Skin epidermis (tissue), 12 donors: ENCODE measurements around the gene NAT10.
"Not testable (repeated sequence)": the region's sequence is repeated elsewhere in the genome, so short reads cannot be mapped to it uniquely, and the experiment has no call there.

Source experiments
- H3K27ac ChIP-seq, 21 experiments: fragments of 200-600 bp; sonication (generic) in 11 of 21; one replicate each; pipeline ENCODE4 v1.5.0; 2020; ENCODE audit warnings: mild to moderate bottlenecking in 3 of 21, inconsistent platforms in 2 of 21, moderate library complexity in 2 of 21
- H3K4me3 ChIP-seq, 7 experiments: fragments of 200-600 bp; sonication (generic) in 2 of 7; one replicate each; pipeline ENCODE4 v1.5.0; 2020; ENCODE audit warnings: inconsistent platforms in 2 of 7, mild to moderate bottlenecking in 2 of 7, moderate library complexity in 1 of 7

NAT10 gene

DNA sequence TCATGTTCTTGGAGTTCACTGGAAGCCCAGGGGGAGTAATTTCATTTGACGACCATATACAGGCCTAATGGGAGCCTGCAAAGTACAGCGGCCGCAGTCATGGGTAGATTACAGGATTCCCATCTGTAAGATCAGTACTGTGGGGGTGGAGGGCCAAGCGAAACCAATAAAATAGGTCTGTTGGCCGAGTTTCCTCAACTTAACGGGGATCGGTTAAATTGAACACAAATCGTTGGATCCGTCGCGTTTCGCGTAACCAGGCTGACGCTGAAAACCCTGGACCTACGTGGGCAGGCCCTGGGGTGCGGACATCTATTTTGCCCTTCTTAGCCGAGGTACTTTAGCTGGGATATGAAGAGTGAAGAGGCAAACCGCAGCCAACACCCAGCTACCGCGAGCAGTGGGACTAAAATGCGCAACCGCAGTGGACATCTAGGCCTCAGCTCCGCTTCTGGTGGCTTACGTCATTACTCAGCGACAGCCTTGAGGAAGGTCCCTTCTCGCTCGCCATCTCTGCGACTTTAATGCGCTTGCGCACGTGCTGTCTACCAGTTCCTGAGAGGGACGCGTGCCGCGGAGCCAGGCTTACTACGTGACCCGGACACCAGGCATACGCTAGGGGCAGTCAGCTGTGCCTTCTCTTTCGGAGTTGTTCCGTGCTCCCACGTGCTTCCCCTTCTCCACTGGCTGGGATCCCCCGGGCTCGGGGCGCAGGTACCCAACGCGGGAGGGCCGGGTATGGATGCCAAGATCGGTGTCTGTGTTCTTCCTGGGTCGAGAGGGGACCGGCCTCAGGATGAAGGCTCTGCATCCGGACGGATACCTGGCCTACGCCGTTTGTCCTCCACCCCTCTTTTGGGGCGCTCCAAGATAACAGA, at the start of gene NAT10:
NAT10 (plus strand) TSS at position 551 of the 878 bp plus-strand sequence. CDS start 2,597 bp downstream, outside the sequence.
- H3K4me3 ChIP-seq = peak within 1 kb of the TSS; percentile 51 to 91 (median 78)
- H3K27ac ChIP-seq = peak within 1 kb of the TSS; percentile 52 to 97 (median 93)

DNA sequence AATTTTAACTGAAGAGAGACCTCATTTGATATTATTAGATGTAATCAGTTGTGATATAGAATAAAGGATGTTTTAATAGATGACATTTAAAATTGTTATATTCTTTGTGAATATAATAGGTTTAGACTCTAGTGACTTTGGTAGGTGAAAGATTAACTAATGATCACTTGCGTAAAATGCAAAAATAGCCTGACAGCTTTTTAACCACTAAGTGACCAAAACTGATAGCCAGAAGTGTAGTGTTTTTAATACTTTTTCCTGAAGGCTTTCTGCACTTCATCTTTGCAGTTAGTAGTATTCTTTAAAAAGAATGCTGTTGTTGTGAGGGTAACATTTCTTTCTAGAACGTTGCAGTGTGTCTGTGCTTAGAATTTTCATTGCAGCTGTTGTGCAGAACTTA, 48.8 kb upstream of the NAT10 start:
- Histone ChIP-seq H3K27ac (no peak overlapping the region), H3K4me3 (no peak overlapping the region)

DNA sequence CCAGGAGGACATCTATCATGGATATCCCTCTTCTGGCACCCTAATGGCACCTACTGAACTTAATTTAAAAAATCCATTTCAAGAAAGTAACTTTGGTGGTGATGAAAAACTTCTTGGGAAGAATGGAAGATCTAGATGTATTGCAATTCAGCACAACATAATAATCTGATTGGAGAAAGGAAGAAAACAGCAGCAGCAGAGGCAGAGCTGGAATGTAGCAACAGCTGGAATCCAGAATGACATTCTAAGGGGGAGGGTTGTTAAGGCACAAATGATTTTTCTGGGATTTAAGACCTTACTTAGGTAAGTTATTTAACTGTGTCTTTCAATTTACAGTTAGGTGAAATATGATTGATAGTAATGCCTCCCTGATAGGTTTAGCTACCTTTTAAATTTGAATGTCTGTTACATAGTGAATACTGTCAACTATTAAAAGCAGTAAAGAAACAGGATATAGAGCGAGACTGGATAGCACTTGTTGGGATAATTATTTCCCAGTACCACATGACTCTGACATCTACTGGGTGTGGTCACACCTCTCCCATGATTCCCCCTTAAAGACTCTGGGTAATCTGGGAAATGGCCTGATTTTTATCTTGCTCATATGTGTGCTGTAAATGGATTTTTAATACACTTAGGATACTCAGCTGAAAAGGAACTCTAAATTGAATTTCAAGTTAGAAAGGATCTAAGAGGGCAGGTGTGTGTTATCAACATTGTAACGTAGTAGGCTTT, 42.2 kb upstream of the NAT10 start:
- no peak overlapping the region for H3K4me3 ChIP-seq
- H3K27ac ChIP-seq = no peak overlapping the region

DNA sequence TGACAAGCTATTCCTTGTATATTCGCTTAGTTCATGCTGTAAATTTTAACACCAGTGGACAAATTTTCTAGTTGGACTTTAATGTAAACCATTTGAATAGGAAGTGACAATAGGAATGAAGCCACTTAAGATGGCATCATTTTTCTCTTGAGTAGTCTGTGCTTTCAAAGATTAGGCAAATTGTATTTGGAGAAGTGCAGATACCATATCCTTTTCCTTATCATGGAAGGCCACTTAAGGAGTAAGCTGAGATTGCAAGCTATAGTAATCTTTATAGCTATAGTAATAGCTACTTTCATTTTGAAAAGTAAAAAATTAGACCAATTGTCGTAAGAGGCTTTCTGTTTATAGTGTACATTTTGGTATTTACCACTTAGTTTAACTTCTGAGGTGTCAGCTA, 41.1 kb upstream of the NAT10 start:
- no peak overlapping the region for H3K4me3 ChIP-seq
- no peak overlapping the region for H3K27ac ChIP-seq

DNA sequence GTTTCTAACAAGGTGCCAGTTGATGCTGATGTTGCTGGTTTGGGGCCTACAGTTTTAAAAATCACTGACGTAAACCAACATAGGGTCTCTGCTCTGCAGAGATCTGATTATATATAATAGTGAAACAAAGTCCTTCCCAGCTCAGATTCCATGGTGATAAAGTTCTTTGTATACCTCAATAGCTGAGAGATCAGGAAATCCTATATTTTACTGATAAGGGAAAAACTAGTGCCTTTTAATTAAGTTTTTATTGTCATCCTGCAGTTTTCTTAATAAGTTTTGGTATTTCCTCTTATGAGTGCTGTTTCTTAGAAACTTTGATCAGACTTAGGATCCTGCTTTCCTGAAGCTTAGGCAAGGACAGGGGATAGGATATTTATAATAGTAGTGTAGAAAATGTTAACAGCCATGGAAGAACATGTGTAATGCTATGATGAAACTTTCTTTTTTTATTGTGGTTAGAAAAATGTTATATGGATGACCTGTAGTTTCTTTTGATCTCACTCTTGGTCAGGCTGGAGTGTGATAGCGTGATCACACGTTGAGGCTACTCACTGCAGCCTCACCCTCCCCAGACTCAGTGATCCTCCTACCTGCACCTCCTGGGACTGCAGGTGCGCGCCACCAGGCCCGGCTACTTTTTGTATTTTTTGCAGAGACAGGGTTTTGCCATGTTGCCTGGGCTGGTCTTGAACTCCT, 39.8 kb upstream of the NAT10 start:
- H3K4me3 ChIP-seq = no peak overlapping the region
- no peak overlapping the region for H3K27ac ChIP-seq

DNA sequence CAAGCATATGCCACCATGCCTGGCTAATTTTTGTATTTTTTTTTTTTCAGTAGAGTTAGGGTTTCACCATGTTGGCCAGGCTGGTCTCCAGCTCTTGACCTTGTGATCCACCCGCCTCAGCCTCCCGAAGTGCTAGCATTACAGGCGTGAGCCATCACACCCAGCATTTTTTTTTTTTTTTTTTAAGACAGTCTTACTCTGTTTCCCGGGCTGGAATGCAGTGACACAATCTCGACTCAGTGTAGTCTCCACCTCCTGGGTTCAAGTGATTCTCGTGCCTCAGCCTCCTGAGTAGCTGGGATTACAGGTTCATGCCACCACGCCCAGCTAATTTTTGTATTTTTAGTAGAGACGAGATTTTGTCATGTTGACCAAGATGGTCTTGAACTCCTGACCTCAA, 38.7 kb upstream of the NAT10 start:
- H3K4me3 ChIP-seq, H3K27ac ChIP-seq: not testable (repeated sequence)

GRCh38 chr11:34067383-34068065, 37.9 kb upstream of the NAT10 start:
- Histone ChIP-seq H3K27ac (no peak overlapping the region), H3K4me3 (no peak overlapping the region)

- H3K27ac ChIP-seq = no peak overlapping the region
- H3K4me3 ChIP-seq = no peak overlapping the region
Measured at GRCh38 chr11:34068111-34068510, 37.3 kb upstream of the NAT10 start.

- not testable (repeated sequence) for H3K27ac ChIP-seq, H3K4me3 ChIP-seq
Measured at GRCh38 chr11:34071306-34071705, 34.1 kb upstream of the NAT10 start.

DNA sequence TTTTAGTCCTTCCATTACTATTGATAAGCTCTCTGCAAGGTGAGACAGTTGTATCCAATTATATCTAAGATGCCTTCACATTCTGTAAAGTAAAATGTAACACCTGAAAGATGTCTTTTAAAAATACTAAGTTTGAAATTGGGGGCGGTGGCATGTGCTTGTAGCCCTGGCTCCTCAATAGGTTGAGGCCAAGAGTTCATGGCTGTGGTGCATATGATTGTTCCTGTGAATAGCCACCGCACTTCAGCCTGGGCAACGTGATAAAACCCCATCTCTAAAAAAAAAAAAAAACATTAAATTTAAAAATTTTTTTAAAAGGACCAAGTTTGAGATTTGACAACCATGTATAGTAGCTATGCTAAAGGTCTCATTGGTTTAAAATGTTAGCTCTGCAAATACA, 33.4 kb upstream of the NAT10 start:
- H3K27ac ChIP-seq = no peak overlapping the region
- H3K4me3 ChIP-seq = no peak overlapping the region

- no peak overlapping the region for H3K4me3 ChIP-seq
- H3K27ac ChIP-seq = no peak overlapping the region
Measured at GRCh38 chr11:34072832-34073231, 32.6 kb upstream of the NAT10 start.

DNA sequence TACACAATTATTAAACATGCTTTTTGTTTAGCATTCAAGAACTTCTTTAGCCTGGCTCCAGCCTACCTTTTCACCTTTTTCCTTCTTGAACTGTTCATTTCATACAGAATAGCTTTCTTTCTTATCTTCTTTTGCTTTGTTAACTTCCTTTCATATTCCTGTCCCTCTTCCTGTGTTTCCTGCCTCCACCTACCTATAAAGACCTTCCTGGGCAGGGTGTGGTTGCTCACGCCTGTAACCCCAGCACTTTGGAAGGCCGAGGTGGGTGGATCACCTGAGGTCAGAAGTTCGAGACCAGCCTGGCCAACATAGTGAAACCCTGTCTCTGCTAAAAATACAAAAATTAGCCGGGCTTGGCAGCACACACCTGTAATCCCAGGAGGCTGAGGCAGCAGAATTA, 31.0 kb upstream of the NAT10 start:
- H3K27ac ChIP-seq = peak overlapping the region in 3 of 21 experiments; percentile 13 to 51 (median 15)
- H3K4me3 ChIP-seq = no peak overlapping the region

- no peak overlapping the region for H3K4me3 ChIP-seq
- H3K27ac ChIP-seq = peak overlapping the region in 2 of 21 experiments; percentile 13 to 51
Measured at GRCh38 chr11:34075178-34075820, 30.1 kb upstream of the NAT10 start.

DNA sequence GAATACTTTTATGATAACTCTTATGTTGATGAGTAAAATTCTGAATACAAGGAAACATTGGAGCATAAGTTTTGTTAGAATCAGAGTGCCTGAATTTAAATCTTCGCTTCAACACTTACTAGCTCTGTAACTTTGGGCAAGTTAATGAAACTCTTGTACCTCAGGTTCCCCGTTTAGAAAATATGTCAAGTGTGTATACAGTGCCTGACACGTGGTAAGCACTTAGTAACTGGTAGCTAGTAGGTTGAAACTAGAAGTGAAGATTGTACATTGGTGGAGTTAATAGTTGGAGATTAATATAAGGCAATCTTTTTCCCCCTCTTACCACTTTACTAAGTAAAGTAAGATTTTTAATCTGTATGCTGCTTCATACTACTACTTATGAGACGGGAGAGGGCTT, 24.8 kb upstream of the NAT10 start:
- H3K27ac ChIP-seq = no peak overlapping the region

DNA sequence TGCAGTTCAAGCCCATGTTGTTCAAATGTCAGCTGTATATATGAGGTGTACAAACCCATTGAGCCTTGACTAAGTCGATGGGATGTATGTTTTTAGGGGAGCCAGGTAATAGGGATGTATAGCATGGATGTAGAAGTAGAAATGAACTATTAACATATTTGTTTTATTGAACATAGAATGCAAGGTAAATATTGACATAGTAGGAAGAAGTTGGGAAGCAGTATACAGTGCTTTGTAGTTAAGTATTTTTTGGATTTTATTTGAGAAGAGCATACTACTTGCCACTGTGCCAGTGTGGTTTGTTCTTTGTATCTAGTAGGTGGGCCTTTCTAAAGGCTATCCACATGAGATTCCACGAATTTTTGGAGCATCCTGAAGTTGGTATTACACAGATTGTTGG, 20.8 kb upstream of the NAT10 start:
- H3K4me3 ChIP-seq = no peak overlapping the region
- no peak overlapping the region for H3K27ac ChIP-seq

More for the DNA sequence above, 24.8 kb upstream of the NAT10 start:
- H3K4me3 ChIP-seq = no peak overlapping the region

DNA sequence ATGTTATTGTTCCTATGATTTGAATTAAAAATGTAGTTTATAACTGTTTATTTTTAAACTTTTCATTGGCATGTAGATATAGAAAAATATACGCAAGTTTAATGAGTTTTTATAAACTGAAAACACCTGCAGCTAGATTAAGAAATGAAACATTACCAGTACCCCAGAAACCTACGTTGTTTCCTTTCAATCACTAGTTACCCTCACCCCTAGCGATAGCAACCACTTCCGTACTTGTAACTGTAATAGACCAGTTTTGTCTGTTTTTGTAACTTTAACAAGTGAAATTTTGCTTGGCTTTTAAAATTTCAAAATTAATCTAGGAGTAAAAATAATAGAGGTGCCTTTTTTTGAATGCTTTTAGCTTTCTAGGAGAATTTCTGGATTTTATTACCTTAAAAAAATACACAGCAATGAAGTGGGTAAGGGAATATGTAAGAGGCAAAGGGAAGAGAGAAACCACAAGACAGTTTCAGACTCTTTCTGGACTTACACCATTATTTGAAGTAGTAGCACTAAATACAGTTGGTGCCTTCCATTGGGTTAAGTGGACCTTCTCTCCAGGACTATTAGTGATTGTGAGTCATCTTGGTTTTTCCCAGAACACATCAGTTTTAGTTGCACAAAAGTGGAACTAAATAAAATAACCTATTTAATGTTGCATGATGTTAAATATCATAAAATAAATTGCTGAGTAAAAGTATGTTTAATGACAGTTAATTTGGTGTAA, 18.7 kb upstream of the NAT10 start:
- no peak overlapping the region for H3K4me3 ChIP-seq
- peak overlapping the region in 2 of 21 experiments; percentile 24 to 27 for H3K27ac ChIP-seq

DNA sequence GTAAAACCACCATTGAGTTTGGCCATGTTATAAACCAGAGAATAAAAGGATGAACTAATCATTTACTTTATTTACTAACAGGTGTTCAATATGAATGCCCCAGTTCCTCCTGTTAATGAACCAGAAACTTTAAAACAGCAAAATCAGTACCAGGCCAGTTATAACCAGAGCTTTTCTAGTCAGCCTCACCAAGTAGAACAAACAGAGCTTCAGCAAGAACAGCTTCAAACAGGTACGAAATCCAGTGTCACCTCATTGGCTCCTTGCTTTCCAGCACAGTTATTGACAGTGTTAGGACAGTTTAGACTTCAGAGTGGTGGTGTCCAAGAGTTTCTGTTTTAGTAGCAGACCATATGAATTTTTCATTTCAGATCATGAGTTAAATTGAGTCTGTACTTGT, 13.6 kb upstream of the NAT10 start:
- Histone ChIP-seq H3K4me3 (no peak overlapping the region), H3K27ac (no peak overlapping the region)

DNA sequence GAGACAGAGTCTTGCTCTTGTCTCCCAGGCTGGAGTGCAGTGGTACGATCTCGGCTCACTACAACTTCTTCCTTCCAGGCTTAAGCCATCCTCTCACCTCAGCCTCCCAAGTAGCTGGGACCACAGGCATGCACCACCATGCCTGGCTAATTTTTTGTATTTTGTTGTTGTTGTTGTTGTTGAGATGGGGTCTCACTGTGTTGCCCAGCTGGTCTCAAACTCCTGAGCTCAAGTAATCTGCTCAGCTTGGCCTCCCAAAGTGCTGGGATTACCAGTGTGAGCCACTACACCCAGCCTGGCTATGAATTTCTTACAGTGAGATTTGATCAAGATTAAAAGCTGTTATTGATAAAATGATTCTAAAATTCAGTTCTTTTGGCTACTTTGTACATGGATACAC, 10.5 kb upstream of the NAT10 start:
- not testable (repeated sequence) for H3K4me3 ChIP-seq, H3K27ac ChIP-seq

GRCh38 chr11:34098813-34099212, 6.6 kb upstream of the NAT10 start:
- no peak overlapping the region for H3K27ac ChIP-seq
- no peak overlapping the region for H3K4me3 ChIP-seq
